Muscle of back (tissue), 13 donors: Measurements from ENCODE around the gene TMEM59L. TPM values are rescaled to one million over a fixed set of nuclear protein-coding genes. Genes with fewer than 3 reads are reported as not detected.

Experiments used
- DNase-seq, 3 donors: peaks; one replicate each; pipeline versions ENCODE4 v3.0.0 to v3.0.0-alpha.2; 2013
- long read RNA-seq, 9 donors: transcript quantifications; one replicate each; lab custom pipeline, GENCODE V29; 2026
- polyA plus RNA-seq, 10 donors: library from polyadenylated mRNA; unstranded; fragments of 120-200 nt; gene quantifications; one replicate each; pipeline ENCODE4 v1.2.1, GENCODE V29; 2013; ENCODE audit not compliant: insufficient read length in 10 of 10

TMEM59L gene
- 10 to 100 TPM in 5 of 10 donors, 1 to 10 TPM in 5; 3.9 to 16.5 (median 10.0) TPM for polyA plus RNA-seq
- long read RNA-seq, donor 1, transcript TMEM59L-201 (8 exons, 1,613 nt), result major isoform, 5 of 5 reads
- long read RNA-seq, donor 1, partial matches to known transcripts, result 0 of 5 reads
- long read RNA-seq, donor 1, other reads (novel, unspliced or antisense), result 0 of 5 reads
- long read RNA-seq, donor 2, partial matches to known transcripts, result 0 of 1 reads
- long read RNA-seq, donor 2, other reads (novel, unspliced or antisense), result 0 of 1 reads
- long read RNA-seq, donor 3, partial matches to known transcripts, result 0 of 1 reads
- long read RNA-seq, donor 3, other reads (novel, unspliced or antisense), result 0 of 1 reads
- long read RNA-seq, donor 4, partial matches to known transcripts, result 0 of 2 reads
- long read RNA-seq, donor 4, other reads (novel, unspliced or antisense), result 0 of 2 reads
- long read RNA-seq, donor 5, transcript TMEM59L-201 (8 exons, 1,613 nt), result major isoform, 6 of 6 reads
- long read RNA-seq, donor 5, partial matches to known transcripts, result 0 of 6 reads
- long read RNA-seq, donor 5, other reads (novel, unspliced or antisense), result 0 of 6 reads
- long read RNA-seq, donor 6, transcript TMEM59L-201 (8 exons, 1,613 nt), result major isoform, 5 of 5 reads
- long read RNA-seq, donor 6, partial matches to known transcripts, result 0 of 5 reads
- long read RNA-seq, donor 6, other reads (novel, unspliced or antisense), result 0 of 5 reads
- long read RNA-seq, donor 7, partial matches to known transcripts, result 0 of 1 reads
- long read RNA-seq, donor 7, other reads (novel, unspliced or antisense), result 0 of 1 reads
- long read RNA-seq, donor 8, partial matches to known transcripts, result 0 of 4 reads
- long read RNA-seq, donor 8, other reads (novel, unspliced or antisense), result 0 of 4 reads
- long read RNA-seq, donor 9, partial matches to known transcripts, result 0 of 2 reads
- long read RNA-seq, donor 9, other reads (novel, unspliced or antisense), result 0 of 2 reads

DNA sequence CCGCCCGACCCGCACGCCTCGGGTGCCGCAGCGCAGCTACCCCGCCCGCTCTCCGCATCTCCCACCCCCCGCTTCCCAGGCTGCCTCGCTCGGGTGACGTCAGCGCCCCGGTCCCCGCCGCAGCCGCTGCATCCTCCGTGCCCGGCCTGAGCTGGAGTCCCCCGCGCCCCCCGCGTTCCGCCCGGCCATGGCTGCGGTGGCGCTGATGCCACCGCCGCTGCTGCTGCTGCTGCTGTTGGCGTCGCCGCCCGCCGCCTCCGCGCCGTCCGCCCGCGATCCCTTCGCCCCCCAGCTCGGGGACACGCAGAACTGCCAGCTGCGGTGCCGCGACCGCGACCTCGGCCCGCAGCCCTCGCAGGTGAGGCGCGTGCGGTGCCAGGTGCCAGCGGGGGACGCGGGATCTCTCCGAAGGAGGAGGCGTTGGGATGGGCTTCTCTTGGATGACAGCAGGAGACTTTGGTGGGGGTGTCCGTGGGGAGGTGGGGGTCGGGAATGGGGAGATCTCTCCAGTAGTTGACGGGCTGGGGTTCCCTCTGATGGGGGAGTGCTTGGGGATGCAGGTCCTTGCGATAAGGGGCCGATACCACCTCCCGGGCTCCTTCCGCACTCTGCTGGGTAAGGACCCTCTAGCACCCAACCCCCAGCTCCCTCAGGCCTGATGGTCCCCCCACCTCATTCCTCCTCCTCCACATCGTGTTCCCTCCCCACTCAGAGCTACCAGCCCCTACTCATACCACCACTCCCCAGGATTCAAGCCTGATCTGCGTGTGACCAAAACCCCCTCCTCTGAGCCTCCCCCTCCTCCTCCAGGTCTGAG is at the start of gene TMEM59L:
TSS of gene TMEM59L (plus strand) at position 99 of the 817 bp plus-strand sequence. CDS start at position 188, 89 bp downstream.
- DNase-seq, result peak in 1 of 3 donors; percentile 63

DNA sequence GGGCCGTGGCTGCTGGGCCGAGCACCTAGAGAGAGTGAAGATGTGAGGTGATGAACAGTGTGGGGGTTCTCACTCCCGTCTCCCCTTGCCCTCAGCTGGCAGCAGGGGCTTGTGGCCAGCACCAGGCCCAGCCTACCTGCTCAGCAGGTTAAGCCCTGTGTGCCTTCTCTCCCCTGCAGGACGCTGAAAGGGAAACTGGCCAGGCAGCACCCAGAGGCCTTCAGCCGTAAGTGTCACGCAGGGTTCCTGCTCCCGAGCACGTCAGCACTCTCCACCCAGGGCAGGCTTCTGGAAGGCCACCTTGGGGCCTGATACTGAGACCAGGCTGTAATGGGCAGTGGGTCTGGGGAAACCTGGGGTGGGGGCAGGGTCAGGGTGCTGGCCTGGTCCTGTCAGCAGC is 45.7 kb upstream of the TMEM59L start:
- DNase-seq, result no peak

DNA sequence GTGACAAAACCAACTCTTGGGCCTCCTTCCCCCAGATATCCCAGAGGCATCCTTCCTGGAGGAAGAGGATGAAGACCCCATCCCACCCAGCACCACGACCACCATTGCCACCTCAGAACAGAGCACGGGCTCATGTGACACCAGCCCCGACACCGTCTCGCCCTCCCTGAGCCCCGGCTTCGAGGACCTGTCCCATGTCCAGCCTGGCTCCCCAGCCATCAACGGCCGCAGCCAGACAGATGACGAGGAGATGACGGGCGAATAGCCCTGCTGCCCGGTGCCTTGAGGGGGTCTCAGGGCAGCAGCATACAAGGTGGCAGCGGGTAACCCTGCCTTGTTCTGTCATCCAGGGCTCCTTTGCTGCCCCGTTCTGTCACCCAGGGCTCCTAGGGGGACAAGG is 44.3 kb upstream of the TMEM59L start:
- DNase-seq, result no peak

DNA sequence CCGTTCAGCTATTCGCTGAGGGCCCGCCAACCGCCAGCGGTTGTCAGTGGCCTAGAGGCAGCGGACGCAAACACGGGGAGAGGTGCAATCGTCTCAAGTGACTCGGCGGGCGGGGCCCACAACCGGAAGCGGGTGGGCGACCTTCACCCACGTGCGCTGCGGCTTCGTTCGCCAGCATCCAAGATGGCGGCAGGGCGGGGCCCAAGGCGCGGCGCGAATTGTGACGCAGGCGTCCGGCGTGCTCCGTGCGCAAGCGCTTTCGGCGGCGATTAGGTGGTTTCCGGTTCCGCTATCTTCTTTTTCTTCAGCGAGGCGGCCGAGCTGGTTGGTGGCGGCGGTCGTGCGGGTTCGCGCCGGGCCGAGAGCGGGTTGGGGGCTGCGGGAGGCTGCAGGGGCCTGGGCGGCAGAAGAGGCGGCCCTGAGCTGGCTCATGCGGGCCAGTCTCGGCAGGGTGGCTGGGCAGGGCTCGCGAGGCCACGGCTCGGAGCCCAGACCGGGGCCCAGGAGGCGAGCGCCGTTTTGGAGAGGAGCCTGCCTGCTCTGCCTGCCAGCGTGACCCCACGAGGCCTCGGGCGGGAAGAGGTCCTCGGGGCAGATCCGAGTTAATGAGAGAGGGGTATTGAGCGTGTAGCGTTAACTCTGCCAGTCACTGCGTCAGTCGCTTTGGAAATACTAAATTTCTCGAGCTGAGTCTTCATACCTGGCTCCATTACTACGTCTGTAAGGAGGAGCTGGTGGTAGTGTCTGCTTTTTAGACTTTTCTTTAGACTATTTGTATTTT is 40.9 kb upstream of the TMEM59L start, which contains the start of gene UBA52:
TSS of gene UBA52 (plus strand) at position 294 of the 781 bp plus-strand sequence. CDS start 1,444 bp downstream, outside the sequence.
- peak; percentile 97 to 99 (median 98) for DNase-seq

DNA sequence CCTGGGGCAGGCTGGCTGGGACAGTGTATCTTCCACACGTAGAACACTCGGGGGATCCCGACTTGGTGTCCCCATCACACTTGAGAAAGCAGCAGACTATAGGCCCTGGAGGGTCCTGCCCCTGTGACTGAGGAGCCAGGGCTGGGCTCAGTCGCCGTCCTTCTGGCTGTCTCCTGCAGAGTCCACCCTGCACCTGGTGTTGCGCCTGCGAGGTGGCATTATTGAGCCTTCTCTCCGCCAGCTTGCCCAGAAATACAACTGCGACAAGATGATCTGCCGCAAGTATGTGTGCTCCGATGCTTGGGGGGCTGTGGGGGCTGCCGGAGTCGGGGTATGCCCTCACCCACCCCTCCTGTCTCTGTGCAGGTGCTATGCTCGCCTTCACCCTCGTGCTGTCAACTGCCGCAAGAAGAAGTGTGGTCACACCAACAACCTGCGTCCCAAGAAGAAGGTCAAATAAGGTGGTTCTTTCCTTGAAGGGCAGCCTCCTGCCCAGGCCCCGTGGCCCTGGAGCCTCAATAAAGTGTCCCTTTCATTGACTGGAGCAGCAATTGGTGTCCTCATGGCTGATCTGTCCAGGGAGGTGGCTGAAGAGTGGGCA is 37.9 kb upstream of the TMEM59L start:
- no peak for DNase-seq

DNA sequence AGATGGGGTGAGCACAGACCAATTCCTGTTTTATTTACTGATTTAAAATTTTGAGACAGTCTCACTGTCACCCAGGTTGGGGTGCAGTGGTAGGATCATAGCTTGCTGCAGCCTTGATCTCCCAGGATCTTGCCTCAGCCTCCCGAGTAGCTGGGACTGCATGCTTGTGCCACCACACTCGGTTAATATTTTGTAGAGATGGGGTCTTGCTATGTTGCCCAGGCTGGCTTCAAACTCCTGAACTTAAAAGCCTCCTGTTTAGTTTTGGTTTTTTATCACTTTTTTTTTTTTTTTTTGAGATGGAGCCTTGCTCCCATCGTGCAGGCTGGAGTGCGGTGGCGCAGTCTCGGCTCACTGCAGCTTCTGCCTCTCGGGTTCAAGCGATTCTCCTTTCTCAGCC is 36.3 kb upstream of the TMEM59L start:
- no peak for DNase-seq

DNA sequence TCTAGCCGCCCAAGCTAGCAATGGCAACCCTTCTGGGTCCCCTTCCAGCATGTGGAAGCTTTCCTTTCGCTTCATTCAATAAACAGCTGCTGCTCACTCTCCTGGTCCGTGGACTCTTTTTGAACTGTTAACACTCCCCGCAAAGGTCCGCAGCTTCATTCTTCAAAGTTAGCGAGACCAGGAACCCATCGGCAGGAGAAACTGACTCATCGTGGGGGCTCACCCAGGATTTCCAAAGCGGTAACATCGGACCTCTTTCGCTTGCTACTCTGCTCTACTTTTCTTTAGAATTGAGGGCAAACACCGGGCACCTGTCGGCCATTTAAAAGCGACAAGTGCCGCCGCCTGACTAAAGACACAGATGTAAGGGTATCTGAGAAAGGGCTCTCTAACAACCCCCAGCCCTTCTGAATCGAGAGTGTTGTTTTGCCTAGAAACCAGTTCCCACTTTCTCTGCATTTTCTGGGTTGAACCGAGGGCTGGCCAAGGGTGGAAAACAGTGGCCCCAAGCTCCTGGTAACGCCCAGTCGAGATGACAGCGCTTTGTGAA is 35.2 kb upstream of the TMEM59L start:
- no peak for DNase-seq

DNA sequence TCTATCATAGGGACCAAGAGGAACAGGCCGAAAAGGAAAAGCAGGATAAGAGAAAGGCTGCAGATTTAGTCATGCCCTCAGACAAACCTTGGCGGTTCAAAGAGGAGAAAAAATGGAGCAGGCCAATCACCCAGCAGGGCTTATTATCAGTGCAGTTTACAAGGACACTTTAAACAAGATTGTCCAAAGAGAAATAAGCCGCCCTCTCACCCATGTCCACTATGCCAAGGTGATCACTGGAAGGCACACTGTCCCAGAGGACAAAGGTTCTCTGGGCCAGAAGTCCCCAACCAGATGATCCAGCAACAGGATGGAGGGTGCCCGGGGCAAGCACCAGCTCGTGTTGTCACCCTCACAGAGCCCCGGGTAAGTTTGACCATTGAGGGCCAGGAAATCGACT is 32.4 kb upstream of the TMEM59L start:
- no peak for DNase-seq

DNA sequence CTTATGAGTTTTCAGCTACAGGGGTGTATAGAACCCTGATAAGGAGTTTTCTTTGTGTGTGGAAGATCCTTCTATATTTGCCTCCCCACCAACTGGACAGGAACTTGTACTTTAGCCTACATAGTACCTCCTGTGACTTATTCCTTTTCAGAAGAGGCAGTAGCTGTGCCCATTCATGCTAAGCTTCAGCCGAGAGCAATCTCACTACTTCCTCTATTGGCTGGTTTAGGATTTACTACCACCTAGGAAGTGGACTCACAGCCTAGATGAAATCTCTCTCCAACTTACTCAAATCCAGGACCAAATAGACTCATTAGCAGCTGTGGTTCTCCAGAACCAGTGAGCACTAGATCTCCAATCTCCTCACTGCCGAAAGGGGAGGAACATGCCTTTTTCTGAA is 26.4 kb upstream of the TMEM59L start:
- no peak for DNase-seq

DNA sequence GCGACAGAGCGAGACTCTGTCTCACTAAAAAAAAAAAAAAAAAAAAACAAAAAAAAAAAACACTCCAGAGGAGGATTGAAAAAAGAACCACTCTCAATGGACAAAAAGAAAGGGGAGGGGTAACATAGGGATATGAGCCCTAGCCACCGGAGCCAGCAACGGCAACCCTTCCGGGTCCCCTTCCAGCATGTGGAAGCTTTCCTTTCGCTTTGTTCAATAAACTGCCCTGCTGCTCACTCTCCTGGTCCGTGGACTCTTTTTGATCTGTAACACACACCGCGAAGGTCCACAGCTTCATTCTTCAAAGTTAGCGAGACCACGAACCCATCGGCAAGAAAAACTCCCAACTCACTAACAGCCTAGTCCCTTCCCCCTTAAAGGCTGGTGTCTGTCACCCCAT is 25.1 kb upstream of the TMEM59L start:
- DNase-seq, result no peak

DNA sequence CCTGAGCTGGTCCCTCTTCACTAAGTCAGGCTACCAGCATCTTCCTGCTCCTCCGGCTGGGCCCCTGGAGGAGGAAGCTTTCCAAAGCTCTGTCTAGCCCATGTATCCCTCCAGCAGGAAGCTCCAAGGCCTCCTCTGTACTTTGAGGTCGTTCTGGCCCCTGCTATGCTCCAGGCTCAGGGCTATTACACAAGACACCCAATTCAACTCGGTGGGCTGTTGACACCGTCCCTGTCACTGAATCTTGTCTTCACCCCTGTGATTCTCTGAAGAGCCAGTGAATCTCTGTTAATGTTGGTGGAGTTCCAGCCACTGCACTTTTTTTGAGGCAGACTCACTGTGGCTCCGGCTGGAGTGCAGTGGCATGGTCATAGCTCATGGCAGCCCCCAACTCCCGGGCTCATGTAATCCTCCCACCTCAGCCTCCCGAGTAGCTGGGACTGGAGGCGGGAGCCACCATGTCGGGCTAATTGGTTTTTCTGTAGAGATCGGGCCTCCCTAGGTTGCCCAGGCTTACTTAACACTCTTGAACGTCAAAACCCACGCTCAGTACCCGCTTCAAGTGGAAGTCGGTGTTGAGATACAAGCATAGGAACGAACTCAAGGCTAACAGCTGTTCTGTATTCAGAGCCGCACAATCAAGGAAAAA is 24.6 kb upstream of the TMEM59L start:
- no peak for DNase-seq

DNA sequence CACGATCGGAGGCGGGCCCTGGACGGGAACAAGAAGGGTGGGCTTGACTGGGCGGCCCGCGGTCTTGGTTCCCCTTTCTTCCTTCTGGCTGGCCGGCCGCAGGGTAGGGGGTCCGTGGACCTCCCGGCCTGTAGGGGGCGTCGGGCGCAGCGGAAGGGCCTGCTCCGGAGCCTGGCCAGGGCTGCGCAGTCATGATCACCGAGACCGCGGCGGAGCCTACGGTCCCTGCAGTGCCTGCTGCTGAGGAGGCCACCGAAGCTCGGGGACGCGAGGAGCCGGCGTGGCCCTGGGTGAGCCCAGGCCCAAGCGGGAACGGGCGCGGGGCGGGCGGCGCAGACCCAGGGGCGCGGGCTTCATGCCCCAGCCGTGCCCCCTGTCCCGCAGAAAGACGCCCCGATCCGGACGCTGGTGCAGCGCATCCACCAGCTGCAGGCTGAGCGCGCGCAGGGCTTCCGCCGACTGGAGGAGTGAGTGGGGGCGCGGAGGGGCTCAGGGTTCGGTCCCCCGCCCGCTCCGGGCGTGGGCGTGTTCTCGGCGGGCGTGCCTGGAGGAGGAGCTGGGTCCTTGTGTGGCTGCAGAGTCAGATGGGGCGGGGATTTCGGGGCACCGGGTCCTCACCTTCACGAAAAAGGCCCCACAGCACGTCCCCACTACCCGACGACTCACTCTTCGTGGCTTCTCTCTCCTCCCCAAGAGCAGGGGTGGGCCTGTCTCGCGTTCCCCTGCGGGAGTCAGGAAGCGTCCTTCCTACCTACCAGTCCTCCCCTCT is 23.9 kb upstream of the TMEM59L start, which contains the start of gene REX1BD:
TSS of gene REX1BD (plus strand) at position 188 of the 769 bp plus-strand sequence. CDS start at position 192, 4 bp downstream.
- peak; percentile 74 to 97 (median 92) for DNase-seq

DNA sequence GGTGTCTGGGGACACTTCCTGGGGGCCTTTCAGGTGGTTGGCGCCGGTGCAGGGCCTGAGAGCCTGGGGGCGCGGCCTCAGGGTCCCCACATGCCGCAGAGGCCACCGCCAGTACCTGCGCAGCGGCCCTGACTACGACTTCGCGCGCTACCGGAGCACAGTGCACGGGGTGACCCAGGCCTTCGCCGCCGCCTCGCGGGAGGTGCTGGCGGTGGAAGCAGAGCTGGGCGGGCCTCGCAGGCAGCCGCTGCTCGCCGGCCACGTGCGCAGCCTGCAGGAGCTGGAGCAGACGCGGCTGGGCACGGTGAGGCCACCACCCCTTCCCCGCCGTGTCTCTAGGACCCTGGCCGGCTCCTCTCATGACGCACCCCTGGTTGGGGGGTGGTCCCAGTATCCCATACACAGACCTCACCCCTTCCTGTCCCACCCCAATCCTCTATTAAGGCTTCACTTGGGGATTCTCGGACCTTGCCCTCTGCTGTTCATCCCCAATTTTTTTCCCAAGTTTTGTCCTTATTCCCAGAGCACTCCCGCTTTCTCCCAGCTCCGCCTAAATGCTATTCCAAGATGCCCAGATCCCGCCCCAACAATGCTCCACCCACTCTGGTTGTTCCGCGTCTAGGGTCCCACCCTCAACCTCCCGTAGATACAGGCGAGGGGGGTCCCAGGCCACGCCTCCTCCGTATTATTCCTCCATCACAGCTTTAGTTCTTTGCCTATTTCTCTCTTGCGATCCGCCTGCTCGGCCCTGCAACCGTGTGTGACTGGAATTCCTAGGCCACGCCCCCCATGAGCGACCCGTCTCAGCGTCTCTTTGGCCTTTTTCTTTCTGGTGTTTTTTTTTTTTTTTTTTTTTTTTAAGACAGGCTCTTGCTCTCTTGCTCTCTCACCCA is 23.0 kb upstream of the TMEM59L start:
- peak; percentile 54 to 85 (median 62) for DNase-seq

DNA sequence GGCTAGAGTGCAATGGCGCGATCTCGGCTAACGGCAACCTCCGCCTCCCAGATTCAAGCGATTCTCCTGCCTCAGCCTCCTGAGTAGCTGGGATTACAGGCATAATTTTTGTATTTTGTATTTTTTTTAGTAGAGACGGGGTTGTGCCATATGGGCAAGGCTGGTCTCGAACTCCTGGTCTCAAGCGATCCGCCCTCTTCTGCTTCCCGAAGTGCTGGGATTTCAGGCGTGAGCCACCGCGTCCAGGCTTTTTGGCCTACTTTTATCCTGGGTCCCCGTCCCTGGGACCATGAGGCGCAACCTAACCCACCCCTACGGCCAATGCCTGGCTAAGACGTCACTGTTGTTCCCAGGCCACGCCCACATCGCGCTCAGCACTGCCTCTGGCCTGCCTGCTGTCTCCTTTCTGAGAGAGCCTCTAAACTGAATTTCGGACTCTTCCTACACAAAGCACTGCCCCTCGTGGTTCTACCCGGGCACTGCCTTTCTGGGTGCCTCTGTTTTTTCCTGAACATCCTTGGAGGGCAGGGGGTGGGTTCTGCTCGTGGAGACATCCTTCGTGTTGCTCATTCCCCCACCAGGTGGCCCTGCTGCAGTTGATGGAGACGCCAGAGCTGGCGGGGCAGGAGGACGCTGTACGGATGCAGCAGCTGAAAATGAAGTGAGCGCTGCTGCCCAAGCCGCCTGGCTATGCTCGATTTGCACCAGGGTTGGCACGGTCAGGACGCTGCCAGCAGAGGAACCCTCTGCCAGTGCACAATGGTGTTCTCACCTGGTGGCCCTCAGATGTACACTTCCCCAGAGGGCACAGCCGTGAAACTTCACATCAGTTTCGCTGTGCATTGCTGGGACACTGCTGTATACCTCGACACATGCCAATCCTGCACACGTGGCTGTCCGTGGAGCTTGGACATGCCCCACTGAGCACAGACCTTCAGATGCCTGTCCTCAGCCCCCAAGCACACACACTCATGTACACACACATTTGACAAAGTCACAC is 22.1 kb upstream of the TMEM59L start:
- DNase-seq, result peak; percentile 80 to 93 (median 85)

DNA sequence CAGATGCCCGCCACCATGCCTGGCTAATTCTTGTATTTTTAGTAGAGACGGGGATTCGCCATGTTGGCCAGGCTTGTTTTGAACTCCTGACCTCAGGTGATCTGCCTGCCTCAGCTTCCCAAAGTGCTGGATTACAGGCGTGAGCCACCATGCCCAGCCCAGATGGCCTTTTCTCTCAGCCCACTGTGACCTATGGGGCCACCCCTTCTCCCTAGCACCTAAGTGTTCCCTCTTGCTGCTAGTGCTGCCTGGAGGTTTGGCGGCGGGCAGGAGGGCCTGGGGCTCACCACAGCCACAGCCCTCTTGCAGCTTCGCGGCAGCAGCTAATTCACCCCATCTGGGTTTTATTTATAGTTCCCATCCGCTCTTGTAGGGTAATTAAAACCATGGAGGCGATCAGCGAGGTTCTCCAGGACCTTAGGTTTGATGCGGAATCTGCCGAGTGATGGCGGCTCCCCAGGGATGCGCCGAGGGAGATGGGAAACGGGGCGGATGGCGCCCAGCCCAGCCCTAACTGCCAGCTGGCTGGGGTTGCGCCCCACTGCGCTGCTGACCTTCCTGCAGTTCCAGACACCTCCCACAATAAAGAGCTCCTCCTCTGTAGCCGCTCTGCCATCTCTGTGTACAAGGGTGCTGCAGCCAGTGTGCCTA is 20.8 kb upstream of the TMEM59L start:
- peak in 2 of 3 donors; percentile 26 to 47 for DNase-seq
